Fibroblast of lung (primary cell): ENCODE results near the gene PFKFB2. TPM values are rescaled to one million over a fixed set of nuclear protein-coding genes. Genes with fewer than 3 reads are reported as not detected.

Source experiments
- DNase-seq, 2 donors: peaks; one replicate each; pipeline versions ENCODE4 v3.0.0 to v3.0.0-alpha.2; 2010; ENCODE audit warnings: low read depth in 2 of 2
- H2AFZ ChIP-seq: 2 replicates; pipeline ENCODE4 v1.5.1; 2012; ENCODE audit warnings: low read length, control low read depth, inconsistent platforms
- H3K27ac ChIP-seq: 2 replicates; pipeline ENCODE4 v1.5.1; 2011; ENCODE audit warnings: low read length, control low read depth; ENCODE audit not compliant: insufficient read depth
- H3K27me3 ChIP-seq: 2 replicates; pipeline ENCODE4 v1.5.1; 2011; ENCODE audit warnings: mild to moderate bottlenecking, low read length; ENCODE audit not compliant: control insufficient read depth, insufficient read depth
- H3K36me3 ChIP-seq: 2 replicates; pipeline ENCODE4 v1.5.1; 2011; ENCODE audit warnings: low read length; ENCODE audit not compliant: control insufficient read depth, insufficient read depth
- H3K4me1 ChIP-seq: 2 replicates; pipeline ENCODE4 v1.5.1; 2011; ENCODE audit warnings: low read length; ENCODE audit not compliant: control insufficient read depth, insufficient read depth; ENCODE audit errors: extremely low read depth
- H3K4me2 ChIP-seq: 2 replicates; pipeline ENCODE4 v1.5.1; 2011; ENCODE audit warnings: low read length, control low read depth; ENCODE audit not compliant: insufficient read depth; ENCODE audit errors: extremely low read depth
- H3K4me3 ChIP-seq, 4 experiments: fragments of 200-600 bp in 1 of 4; sonication (generic) in 1 of 4; replicated peaks in 1 of 4; 2 replicates each; pipeline ENCODE4 v1.5.1; 2011 to 2016; ENCODE audit warnings: low read length in 4 of 4, low read depth in 3 of 4, mild to moderate bottlenecking in 3 of 4, control low read depth in 2 of 4, inconsistent platforms in 1 of 4, mixed read lengths in 1 of 4; ENCODE audit not compliant: insufficient read depth in 1 of 4; ENCODE audit errors: control extremely low read depth in 1 of 4
- H3K79me2 ChIP-seq: 2 replicates; pipeline ENCODE4 v1.5.1; 2012; ENCODE audit warnings: mild to moderate bottlenecking, low read length, inconsistent platforms; ENCODE audit not compliant: control insufficient read depth, insufficient read depth
- H3K9ac ChIP-seq: 2 replicates; pipeline ENCODE4 v1.5.1; 2011; ENCODE audit warnings: mild to moderate bottlenecking, low read length, control low read depth; ENCODE audit not compliant: insufficient read depth
- H3K9me3 ChIP-seq: 2 replicates; pipeline ENCODE4 v1.5.1; 2012; ENCODE audit warnings: low read depth, low read length; ENCODE audit not compliant: control insufficient read depth, insufficient read depth
- H4K20me1 ChIP-seq: 2 replicates; pipeline ENCODE4 v1.5.1; 2011; ENCODE audit warnings: low read length; ENCODE audit not compliant: control insufficient read depth, insufficient read depth; ENCODE audit errors: extremely low read depth
- EZH2 ChIP-seq: IDR thresholded peaks from 2 replicates; pipeline ENCODE4 v1.5.1; 2012; ENCODE audit warnings: low read length, control low read depth, mild to moderate bottlenecking; ENCODE audit errors: missing control alignments
- polyA plus RNA-seq, 2 donors: library from polyadenylated mRNA; depleted of rRNA in 1 of 2; stranded (reverse) in 1 of 2; unstranded in 1 of 2; fragments of >200 nt; gene quantifications; 2 replicates each; pipeline ENCODE4 v1.2.1, GENCODE V29; 2011 to 2012; ENCODE audit warnings: missing spikeins in 1 of 2
- total RNA-seq: library from RNA; depleted of rRNA; stranded (reverse); fragments of >200 nt; gene quantifications from 2 replicates; pipeline ENCODE4 v1.2.1, GENCODE V29; 2014
- TF ChIP-seq, protein P1 (sequence below), 2 donors: IDR thresholded peaks in 1 of 2; conservative IDR thresholded peaks in 1 of 2; 1 replicate in 1 of 2; 2 replicates in 1 of 2; pipeline ENCODE4 v1.5.1; 2011 to 2012; ENCODE audit warnings: low read length in 2 of 2, control low read depth in 1 of 2, inconsistent platforms in 1 of 2, low read depth in 1 of 2, mild to moderate bottlenecking in 1 of 2

The PFKFB2 gene
- total and polyA plus RNA-seq, 2 donors (not counting 1 experiment from before 2014, with no cell fraction given), result 3.2 to 7.6 TPM

DNA sequence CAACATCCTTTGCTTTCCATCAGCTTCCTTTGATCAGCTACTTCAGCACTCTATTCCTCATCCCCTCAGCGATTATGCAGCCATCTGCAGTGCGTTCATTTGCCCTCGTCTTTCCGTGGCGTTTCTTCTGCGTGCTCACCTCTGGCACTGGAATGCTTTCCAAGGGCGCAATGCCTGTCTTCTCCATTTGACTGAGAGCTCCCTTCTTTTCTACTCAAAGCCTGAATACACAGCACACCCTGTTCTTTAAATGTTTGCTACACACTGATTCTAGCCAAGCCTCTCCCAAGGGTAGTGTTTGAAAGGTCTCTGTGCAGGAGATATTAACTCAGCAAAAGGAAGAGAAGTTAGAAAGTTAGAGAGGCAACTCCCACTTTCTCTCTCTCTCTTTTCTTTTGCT lies 43.1 kb upstream of the PFKFB2 start:
- H3K4me1 ChIP-seq, result no peaks in the 10 kb centered on the region

DNA sequence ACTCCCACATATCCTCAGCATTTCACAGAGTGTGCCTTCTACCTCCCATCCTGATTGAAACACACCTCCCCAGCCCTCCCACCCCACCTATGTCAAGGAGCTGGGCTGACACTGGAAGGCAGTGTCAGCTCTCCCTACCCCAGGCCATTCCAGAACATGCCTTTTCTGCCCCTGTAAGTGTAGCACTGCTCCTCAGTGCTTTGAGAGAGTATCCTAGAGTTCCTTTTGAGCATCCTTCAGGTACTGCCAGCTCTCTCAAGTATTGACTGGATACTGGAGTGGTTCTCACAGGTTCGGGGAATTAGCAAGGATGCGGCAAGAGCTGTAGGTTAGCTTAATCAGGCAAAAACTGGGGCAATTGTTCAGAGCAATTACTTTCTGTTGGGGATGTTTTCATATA lies 42.3 kb upstream of the PFKFB2 start:
- H3K4me3 ChIP-seq, result no peak overlapping the region

More for the DNA sequence above, 43.1 kb upstream of the PFKFB2 start:
- Histone ChIP-seq H3K27ac (no peak overlapping the region), H3K79me2 (no peaks in the 10 kb centered on the region), H3K9me3 (no peaks in the 10 kb centered on the region), H4K20me1 (no peaks in the 10 kb centered on the region), H2AFZ (no peak overlapping the region), H3K9ac (no peak overlapping the region), H3K4me2 (no peak overlapping the region), H3K4me3 (no peak overlapping the region), H3K27me3 (no peaks in the 10 kb centered on the region), H3K36me3 (no peaks in the 10 kb centered on the region)
- no peak for TF ChIP-seq EZH2
- TF ChIP-seq, protein P1, sequence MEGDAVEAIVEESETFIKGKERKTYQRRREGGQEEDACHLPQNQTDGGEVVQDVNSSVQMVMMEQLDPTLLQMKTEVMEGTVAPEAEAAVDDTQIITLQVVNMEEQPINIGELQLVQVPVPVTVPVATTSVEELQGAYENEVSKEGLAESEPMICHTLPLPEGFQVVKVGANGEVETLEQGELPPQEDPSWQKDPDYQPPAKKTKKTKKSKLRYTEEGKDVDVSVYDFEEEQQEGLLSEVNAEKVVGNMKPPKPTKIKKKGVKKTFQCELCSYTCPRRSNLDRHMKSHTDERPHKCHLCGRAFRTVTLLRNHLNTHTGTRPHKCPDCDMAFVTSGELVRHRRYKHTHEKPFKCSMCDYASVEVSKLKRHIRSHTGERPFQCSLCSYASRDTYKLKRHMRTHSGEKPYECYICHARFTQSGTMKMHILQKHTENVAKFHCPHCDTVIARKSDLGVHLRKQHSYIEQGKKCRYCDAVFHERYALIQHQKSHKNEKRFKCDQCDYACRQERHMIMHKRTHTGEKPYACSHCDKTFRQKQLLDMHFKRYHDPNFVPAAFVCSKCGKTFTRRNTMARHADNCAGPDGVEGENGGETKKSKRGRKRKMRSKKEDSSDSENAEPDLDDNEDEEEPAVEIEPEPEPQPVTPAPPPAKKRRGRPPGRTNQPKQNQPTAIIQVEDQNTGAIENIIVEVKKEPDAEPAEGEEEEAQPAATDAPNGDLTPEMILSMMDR (conservative IDR thresholded peaks at IDR 0.05 in 1 of 2, IDR thresholded peaks at IDR 0.05 in 1 of 2; ENCODE audit: low read depth in 1 of 2, low read length in 2 of 2), result no peak
- DNase-seq, result no peak

DNA sequence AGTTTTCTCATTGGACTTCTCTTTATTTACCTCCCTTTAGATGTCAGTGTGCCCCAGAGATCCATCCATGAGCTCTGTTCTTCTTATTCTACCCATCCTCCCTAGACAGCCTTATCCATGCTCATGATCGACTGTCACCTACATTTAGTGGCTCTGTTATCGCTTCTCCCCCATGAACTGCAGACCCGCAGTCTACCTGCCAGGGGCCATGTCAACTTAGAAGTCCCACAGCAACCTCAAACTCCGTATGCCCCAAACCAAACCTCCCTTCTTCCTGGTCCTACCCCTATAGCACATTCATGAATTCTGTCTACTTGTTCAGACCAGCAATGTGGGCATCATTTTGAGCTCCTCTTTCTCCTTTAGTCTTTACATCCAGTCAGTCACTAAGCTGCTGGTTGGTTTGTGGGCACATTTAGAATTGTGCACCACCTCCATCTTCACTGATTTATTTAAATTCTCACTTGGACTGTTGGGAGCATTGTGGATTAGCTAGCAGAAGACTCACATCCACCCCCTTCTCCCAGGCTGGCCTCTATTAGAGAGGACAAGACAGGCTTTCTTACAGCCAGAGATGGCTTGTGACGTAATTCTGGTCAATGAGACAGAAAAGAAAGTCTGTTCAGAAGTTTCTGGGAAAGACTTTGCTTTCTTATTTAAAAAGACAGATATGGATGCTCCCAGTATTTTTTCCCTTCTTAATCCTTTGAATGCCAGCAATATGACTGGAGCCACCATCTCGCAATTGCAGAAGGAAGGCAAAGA lies 39.6 kb upstream of the PFKFB2 start:
- Histone ChIP-seq H3K9ac (no peak overlapping the region), H3K4me3 (no peak overlapping the region), H3K4me2 (no peak overlapping the region), H3K79me2 (no peaks in the 10 kb centered on the region), H2AFZ (no peak overlapping the region), H3K27ac (no peak overlapping the region), H3K27me3 (no peaks in the 10 kb centered on the region), H4K20me1 (no peaks in the 10 kb centered on the region), H3K36me3 (no peaks in the 10 kb centered on the region), H3K9me3 (no peaks in the 10 kb centered on the region), H3K4me1 (no peaks in the 10 kb centered on the region)
- DNase-seq, result no peak
- TF ChIP-seq EZH2, result no peak
- TF ChIP-seq, protein P1 (conservative IDR thresholded peaks at IDR 0.05 in 1 of 2, IDR thresholded peaks at IDR 0.05 in 1 of 2; ENCODE audit: low read depth in 1 of 2, low read length in 2 of 2), result no peak

More for the DNA sequence above, 42.3 kb upstream of the PFKFB2 start:
- no peaks in the 10 kb centered on the region for H3K27me3 ChIP-seq
- H3K79me2 ChIP-seq, result no peaks in the 10 kb centered on the region
- TF ChIP-seq, protein P1 (conservative IDR thresholded peaks at IDR 0.05 in 1 of 2, IDR thresholded peaks at IDR 0.05 in 1 of 2; ENCODE audit: low read depth in 1 of 2, low read length in 2 of 2), result no peak
- TF ChIP-seq EZH2, result no peak
- DNase-seq, result no peak
- H3K9ac ChIP-seq, result no peak overlapping the region
- no peak overlapping the region for H2AFZ ChIP-seq
- no peak overlapping the region for H3K4me2 ChIP-seq
- no peaks in the 10 kb centered on the region for H3K9me3 ChIP-seq
- H3K4me1 ChIP-seq, result no peaks in the 10 kb centered on the region
- no peaks in the 10 kb centered on the region for H4K20me1 ChIP-seq
- H3K36me3 ChIP-seq, result no peaks in the 10 kb centered on the region
- no peak overlapping the region for H3K27ac ChIP-seq
